ENCODE data around the gene SPECC1.
"Not testable (repeated sequence)": the region's sequence is repeated elsewhere in the genome, so short reads cannot be mapped to it uniquely, and the experiment has no call there.

Gene SPECC1

DNA sequence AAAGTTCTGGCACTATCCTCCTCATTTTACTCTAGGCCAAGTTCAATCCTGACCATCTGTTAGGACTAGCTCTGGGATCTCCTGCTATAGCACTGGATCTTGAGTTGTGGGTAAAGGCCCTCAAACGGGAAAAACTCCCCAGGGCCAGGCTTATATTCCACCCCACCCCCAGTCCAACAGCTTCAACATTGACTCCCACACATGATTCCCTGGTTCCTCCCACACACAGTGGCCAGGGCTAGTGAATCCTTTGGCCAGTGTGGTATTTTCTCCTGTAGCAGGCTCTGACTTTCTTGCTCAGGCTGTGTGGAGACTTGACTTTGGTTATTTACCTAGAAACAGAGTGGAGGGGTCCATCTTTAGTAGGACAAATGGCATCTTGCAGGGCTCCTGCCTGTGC is 21.3 kb upstream of the SPECC1 start:
- Histone ChIP-seq H3K9ac (ENCODE audit: low read length) (no peak overlapping the region), H3K27me3 (ENCODE audit: control insufficient read depth, insufficient read depth, low read length) (no peaks in the 10 kb centered on the region), H3K4me3 (ENCODE audit: low read length) (no peak overlapping the region), H3K27ac (ENCODE audit: low read length) (no peak overlapping the region), H3K36me3 (ENCODE audit: control insufficient read depth, low read depth, low read length) (no peaks in the 10 kb centered on the region), H3K4me1 (ENCODE audit: control insufficient read depth, low read depth, low read length) (peaks cover 12% of the 10 kb centered on the region), H3K9me3 (ENCODE audit: control insufficient read depth, low read depth, low read length) (no peaks in the 10 kb centered on the region)

DNA sequence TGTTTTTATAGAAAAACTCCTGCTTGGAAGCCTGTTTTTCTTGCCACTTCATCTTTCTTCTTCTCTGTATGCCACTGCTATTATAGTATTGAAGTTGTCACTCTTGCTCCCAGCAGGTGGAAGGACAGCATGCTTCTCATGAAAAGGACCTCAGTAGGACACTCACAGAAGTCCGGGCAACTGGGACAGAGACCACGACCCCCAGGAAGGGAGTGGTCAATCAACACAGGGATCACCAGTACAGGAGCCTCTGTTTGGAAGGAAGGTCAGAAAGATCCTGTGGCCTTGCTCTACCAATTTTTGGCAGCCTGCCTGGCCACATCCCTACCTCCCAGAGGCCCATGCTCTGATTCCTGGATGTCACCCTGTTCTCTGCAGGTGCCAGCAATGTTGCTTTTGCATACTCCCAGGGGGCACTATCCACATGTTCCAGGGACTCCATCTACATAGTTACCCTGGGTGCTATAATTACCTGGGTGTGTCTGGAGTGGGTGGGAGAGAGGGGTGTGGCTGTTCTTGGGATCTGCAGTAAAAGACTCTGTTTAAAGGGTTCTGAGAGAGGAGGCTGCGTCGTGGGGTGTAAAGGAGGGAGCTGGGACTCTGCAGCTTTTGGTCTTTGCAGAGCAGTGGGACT is 17.8 kb upstream of the SPECC1 start:
- Histone ChIP-seq H3K9ac (ENCODE audit: low read length) (no peak overlapping the region), H3K27ac (ENCODE audit: low read length) (no peak overlapping the region), H3K36me3 (ENCODE audit: control insufficient read depth, low read depth, low read length) (no peaks in the 10 kb centered on the region), H3K9me3 (ENCODE audit: control insufficient read depth, low read depth, low read length) (no peaks in the 10 kb centered on the region), H3K4me3 (ENCODE audit: low read length) (no peak overlapping the region), H3K27me3 (ENCODE audit: control insufficient read depth, insufficient read depth, low read length) (no peaks in the 10 kb centered on the region), H3K4me1 (ENCODE audit: control insufficient read depth, low read depth, low read length) (peaks cover 12% of the 10 kb centered on the region)

DNA sequence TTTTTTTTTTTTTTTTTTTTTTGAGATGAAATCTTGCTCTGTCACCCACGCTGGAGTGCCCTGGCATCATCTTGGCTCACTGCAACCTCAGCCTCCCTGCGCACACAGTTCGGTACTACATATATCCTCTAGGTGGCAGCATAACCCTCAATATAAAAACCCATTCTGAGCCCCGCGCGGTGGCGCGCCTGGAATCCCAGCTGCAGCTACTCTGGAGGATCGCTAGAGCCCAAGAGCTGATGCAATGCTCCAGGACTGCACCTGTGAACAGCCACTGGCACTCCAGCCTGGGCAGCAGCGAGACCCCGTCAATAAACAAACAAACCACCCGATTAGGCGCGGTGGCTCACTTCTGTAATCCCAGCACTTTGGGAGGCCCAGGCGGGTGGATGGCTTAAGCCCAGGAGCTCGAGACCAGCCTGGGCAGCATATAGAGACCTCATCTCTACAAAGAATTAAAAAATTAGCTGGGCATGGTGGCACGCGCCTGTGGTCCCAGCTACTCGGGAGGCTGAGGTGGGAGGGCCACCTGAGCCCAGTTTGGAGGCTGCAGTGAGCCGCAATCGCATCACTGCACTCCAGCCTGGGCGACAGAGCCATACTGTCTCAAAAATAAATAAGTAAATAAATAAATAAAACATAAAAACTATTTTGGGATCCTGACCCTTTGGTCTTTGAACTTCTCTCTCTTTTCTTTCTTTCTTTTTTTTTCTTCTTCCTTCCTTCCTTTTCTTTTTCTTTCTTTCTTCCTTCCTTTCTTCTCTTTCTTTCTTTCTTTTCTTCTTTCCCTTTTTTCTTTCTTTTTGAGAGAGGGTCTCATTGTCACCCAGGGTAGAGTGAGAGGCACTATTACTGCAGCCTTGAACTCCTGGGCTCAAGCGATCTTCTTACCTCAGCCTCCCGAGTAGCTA is 16.1 kb upstream of the SPECC1 start:
- peak overlapping the region; percentile 31 for H3K4me3 ChIP-seq (ENCODE audit: low read length)
- H3K4me1 ChIP-seq (ENCODE audit: control insufficient read depth, low read depth, low read length): no peaks in the 10 kb centered on the region
- no peaks in the 10 kb centered on the region for H3K36me3 ChIP-seq (ENCODE audit: control insufficient read depth, low read depth, low read length)
- H3K27me3 ChIP-seq (ENCODE audit: control insufficient read depth, insufficient read depth, low read length): no peaks in the 10 kb centered on the region
- peak overlapping the region; percentile 40 for H3K9ac ChIP-seq (ENCODE audit: low read length)
- H3K27ac ChIP-seq (ENCODE audit: low read length): no peak overlapping the region
- no peaks in the 10 kb centered on the region for H3K9me3 ChIP-seq (ENCODE audit: control insufficient read depth, low read depth, low read length)

DNA sequence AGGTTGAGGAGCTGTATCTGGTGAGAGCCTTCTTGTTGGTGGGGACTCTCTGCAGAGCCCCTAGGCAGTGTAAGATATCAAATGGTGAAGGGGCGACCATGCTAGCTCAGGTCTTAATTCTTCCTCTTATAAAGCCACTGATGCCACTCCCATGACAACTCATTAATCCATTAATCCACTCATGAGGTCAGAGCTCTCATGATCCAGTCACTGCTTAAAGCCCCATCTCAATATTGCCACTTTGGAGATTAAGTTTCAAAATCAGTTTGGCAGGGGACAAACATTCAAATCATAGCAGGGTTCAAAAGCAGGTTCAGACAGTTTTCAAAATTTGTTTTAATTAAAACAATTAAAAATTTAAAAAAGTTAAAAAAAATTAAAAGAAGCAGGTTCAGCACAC is 13.1 kb upstream of the SPECC1 start:
- no peaks in the 10 kb centered on the region for H3K36me3 ChIP-seq (ENCODE audit: control insufficient read depth, low read depth, low read length)
- no peaks in the 10 kb centered on the region for H3K4me1 ChIP-seq (ENCODE audit: control insufficient read depth, low read depth, low read length)
- H3K4me3 ChIP-seq (ENCODE audit: low read length): no peak overlapping the region
- H3K27me3 ChIP-seq (ENCODE audit: control insufficient read depth, insufficient read depth, low read length): no peaks in the 10 kb centered on the region
- H3K9me3 ChIP-seq (ENCODE audit: control insufficient read depth, low read depth, low read length): no peaks in the 10 kb centered on the region
- no peak overlapping the region for H3K9ac ChIP-seq (ENCODE audit: low read length)
- no peak overlapping the region for H3K27ac ChIP-seq (ENCODE audit: low read length)

DNA sequence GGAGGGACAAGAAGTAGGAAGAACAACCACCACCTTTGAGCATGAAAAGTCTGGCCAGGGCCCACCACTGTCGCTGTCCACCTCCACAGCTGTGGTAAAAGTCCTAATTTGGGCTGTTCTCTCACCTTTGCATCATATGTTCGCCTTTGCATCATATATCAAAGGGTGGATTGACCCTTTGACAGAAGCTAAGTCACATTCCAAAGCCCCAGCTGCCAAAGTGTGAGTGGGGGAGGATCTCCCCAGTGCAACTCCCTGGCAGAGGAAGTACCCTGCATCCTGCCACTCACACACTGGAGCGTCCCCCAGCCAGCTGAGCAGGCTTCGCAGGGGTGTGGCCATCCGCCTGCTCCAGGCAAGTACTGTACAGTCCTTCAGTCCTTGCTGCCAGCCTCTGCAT is 12.7 kb upstream of the SPECC1 start:
- no peaks in the 10 kb centered on the region for H3K27me3 ChIP-seq (ENCODE audit: control insufficient read depth, insufficient read depth, low read length)
- H3K4me3 ChIP-seq (ENCODE audit: low read length): no peak overlapping the region

DNA sequence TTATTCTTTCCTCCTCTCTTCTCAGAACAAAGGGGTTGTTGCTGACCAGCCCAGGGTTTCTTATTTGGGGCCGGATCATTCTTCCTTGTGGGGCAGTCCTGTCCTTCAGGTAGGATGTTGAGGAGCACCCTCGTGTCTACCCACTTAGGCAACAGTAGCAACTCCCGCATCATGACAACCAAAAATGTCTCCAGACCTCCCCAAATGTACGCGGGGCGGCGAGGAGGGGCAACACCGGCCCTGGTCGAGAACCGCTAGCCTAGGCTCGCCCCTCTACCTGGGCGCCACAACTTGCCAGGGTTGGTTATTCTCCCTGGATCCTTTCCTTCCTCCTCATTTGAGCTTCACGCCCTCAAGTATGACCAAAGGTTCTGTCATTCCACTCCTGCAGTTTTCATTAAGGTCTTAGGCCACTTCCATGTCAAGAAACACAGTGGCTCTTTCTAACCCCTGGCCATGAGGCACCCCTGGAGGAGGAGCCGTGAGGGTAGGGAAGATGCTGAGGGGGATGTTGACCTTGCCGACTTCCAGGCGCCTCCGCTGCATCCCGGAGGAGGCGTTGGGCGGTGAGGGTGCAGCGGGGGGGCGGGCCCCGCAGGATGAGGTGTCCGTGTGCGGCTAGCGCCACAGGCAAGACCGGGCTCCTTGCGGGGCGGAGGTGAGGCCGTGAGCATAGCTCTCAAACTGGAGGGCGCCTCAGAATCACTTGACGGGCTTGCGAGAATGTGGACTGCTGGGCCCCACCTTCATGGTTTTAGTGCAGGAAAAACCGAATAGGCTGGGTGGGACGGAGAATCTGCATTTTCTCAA is 712 bp upstream of the SPECC1 start:
- Histone ChIP-seq H3K4me3 (ENCODE audit: low read length) (peak overlapping the region; percentile 82), H3K9me3 (ENCODE audit: control insufficient read depth, low read depth, low read length) (no peaks in the 10 kb centered on the region), H3K27ac (ENCODE audit: low read length) (no peak overlapping the region), H3K4me1 (ENCODE audit: control insufficient read depth, low read depth, low read length) (peaks cover 7% of the 10 kb centered on the region), H3K27me3 (ENCODE audit: control insufficient read depth, insufficient read depth, low read length) (peaks cover 38% of the 10 kb centered on the region), H3K9ac (ENCODE audit: low read length) (no peak overlapping the region), H3K36me3 (ENCODE audit: control insufficient read depth, low read depth, low read length) (no peaks in the 10 kb centered on the region)

More for the DNA sequence above, 12.7 kb upstream of the SPECC1 start:
- no peak overlapping the region for H3K27ac ChIP-seq (ENCODE audit: low read length)
- no peaks in the 10 kb centered on the region for H3K9me3 ChIP-seq (ENCODE audit: control insufficient read depth, low read depth, low read length)
- no peaks in the 10 kb centered on the region for H3K36me3 ChIP-seq (ENCODE audit: control insufficient read depth, low read depth, low read length)
- no peak overlapping the region for H3K9ac ChIP-seq (ENCODE audit: low read length)
- no peaks in the 10 kb centered on the region for H3K4me1 ChIP-seq (ENCODE audit: control insufficient read depth, low read depth, low read length)

DNA sequence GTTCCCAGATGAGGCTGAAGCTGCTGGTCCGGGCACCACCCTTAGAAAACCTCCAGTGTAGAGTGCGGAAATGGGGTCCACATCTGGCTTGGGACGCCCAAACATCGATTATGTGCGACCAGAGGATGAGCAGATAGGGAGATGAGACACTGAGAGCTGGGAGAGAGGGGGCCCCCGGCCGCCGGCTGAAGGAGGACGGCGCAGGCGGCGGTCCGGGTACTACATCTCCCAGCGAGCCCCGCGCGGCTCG is 182 bp upstream of the SPECC1 start:
- H3K27ac ChIP-seq (ENCODE audit: low read length): no peak overlapping the region
- no peak overlapping the region for H3K9ac ChIP-seq (ENCODE audit: low read length)
- H3K36me3 ChIP-seq (ENCODE audit: control insufficient read depth, low read depth, low read length): no peaks in the 10 kb centered on the region
- H3K9me3 ChIP-seq (ENCODE audit: control insufficient read depth, low read depth, low read length): no peaks in the 10 kb centered on the region
- peaks cover 7% of the 10 kb centered on the region for H3K4me1 ChIP-seq (ENCODE audit: control insufficient read depth, low read depth, low read length)
- peaks cover 38% of the 10 kb centered on the region for H3K27me3 ChIP-seq (ENCODE audit: control insufficient read depth, insufficient read depth, low read length)
- peak overlapping the region; percentile 82 for H3K4me3 ChIP-seq (ENCODE audit: low read length)

DNA sequence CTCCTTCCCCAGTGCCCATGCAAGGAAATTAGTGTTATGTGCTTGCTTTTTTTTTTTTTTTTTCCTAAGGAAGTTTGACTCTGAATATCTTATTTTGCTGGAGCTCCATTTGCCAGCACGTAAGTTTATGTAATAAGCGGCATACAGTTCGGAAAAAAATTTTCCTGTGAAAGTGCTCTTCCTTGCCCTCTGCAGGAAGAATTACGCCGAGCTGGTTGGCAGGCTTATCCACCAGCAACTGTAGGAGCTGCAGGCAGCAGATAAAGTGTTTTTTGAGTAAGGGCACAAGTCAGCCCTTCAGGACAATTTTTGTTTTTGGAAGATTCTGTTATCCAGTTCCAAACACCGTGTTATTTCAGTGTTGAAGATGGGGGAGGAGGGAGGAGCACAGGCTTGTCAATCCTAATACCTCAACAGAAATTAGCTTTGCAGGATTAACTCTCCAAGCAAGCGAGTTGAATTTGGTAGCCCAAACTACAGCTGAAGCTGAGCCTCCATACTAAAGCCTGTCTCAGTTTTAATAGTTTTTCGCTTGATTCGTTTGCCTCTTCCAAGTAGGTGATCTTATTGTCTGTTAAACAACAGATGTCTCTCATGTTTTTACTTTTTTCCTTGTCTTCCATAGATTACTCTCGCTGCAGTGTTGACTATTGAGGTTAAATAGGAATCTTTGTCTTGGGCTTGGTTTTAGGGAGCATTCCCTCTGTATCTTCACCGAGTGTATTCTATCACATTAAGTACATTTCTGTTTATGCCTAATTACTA is 1.1 kb downstream of the SPECC1 start:
- Histone ChIP-seq H3K9me3 (ENCODE audit: control insufficient read depth, low read depth, low read length) (no peaks in the 10 kb centered on the region), H3K4me1 (ENCODE audit: control insufficient read depth, low read depth, low read length) (peaks cover 7% of the 10 kb centered on the region), H3K36me3 (ENCODE audit: control insufficient read depth, low read depth, low read length) (no peaks in the 10 kb centered on the region), H3K27ac (ENCODE audit: low read length) (no peak overlapping the region), H3K9ac (ENCODE audit: low read length) (no peak overlapping the region), H3K27me3 (ENCODE audit: control insufficient read depth, insufficient read depth, low read length) (peaks cover 38% of the 10 kb centered on the region), H3K4me3 (ENCODE audit: low read length) (peak overlapping the region; percentile 82)

DNA sequence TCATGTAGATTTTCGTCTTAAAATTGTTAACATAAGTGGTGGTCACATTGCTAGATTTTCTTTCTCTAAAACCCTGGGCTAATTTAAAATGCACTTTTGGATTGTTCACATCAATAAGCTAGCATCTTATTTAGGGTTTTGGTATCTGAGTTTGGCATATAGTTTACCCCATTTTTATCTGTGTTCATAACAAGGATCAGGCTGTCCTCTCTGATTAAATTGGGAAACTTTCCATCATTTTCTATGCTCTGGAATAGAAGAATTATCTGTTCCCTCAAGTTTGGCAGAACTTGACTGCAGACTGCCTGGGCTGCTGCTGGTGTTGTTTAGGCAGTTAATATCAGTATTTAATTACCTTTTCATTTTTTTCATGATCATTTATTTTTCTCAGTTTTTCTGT is 1.8 kb downstream of the SPECC1 start:
- Histone ChIP-seq H3K27ac (ENCODE audit: low read length) (no peak overlapping the region), H3K27me3 (ENCODE audit: control insufficient read depth, insufficient read depth, low read length) (peaks cover 38% of the 10 kb centered on the region), H3K4me3 (ENCODE audit: low read length) (no peak overlapping the region), H3K9ac (ENCODE audit: low read length) (no peak overlapping the region), H3K4me1 (ENCODE audit: control insufficient read depth, low read depth, low read length) (peaks cover 7% of the 10 kb centered on the region), H3K9me3 (ENCODE audit: control insufficient read depth, low read depth, low read length) (no peaks in the 10 kb centered on the region), H3K36me3 (ENCODE audit: control insufficient read depth, low read depth, low read length) (no peaks in the 10 kb centered on the region)

DNA sequence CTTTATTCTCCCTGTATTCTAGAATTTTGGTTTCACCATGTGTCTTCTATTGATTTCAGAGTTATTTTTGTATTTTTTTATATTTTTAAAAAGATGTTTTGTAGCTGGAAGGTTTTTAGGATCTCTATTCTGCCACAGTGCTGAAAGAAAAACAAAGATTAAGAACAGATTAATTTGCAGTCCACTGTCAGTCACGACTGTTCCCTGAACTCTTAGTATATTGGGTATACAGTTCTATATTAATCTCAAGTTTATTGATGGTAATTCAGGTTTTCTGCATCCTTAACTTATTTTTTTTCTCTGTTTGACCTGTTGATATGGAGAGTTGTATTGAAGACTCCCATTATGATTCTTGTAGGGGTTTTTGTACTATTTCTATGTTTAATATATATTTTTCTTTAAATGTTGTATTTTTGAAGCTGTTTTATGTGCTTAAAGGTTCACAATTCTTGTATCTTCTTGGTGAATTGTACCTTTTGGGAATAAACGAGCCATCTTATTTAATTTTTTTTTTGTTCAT is 2.9 kb downstream of the SPECC1 start:
- Histone ChIP-seq H3K27ac (ENCODE audit: low read length) (no peak overlapping the region), H3K9me3 (ENCODE audit: control insufficient read depth, low read depth, low read length) (no peaks in the 10 kb centered on the region), H3K9ac (ENCODE audit: low read length) (no peak overlapping the region), H3K4me1 (ENCODE audit: control insufficient read depth, low read depth, low read length) (peaks cover 7% of the 10 kb centered on the region), H3K4me3 (ENCODE audit: low read length) (no peak overlapping the region), H3K36me3 (ENCODE audit: control insufficient read depth, low read depth, low read length) (no peaks in the 10 kb centered on the region), H3K27me3 (ENCODE audit: control insufficient read depth, insufficient read depth, low read length) (peaks cover 38% of the 10 kb centered on the region)

DNA sequence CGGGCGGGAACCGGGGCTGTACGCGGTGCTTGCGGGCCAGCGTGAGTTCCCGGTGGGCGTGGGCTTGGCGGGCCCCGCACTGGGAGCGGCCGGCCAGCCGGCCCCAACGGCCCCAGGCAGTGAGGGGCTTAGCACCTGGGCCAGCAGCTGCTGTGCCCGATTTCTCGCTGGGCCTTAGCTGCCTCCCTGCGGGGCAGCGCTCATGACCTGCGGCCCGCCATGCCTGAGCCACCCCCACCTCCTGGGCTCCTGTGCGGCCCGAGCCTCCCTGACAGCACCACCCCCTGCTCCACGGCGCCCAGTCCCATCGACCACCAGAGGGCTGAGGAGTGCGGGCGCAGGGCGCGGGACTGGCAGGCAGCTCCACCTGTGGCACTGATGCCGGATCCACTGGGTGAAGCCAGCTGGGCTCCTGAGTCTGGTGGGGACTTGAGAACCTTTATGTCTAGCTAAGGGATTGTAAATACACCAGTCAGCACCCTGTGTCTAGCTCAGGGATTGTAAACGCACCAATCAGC is 7.4 kb downstream of the SPECC1 start:
- H3K4me3 ChIP-seq (ENCODE audit: low read length); H3K36me3 ChIP-seq (ENCODE audit: control insufficient read depth, low read depth, low read length); H3K27me3 ChIP-seq (ENCODE audit: control insufficient read depth, insufficient read depth, low read length); H3K9ac ChIP-seq (ENCODE audit: low read length); H3K9me3 ChIP-seq (ENCODE audit: control insufficient read depth, low read depth, low read length); H3K4me1 ChIP-seq (ENCODE audit: control insufficient read depth, low read depth, low read length); H3K27ac ChIP-seq (ENCODE audit: low read length): not testable (repeated sequence)

Measured in iPS-18a (cell line).